SHP77 (cell line): Measurements from ENCODE around the gene RHOH.
"Not testable (repeated sequence)": the region's sequence is repeated elsewhere in the genome, so short reads cannot be mapped to it uniquely, and the experiment has no call there.

Experiments
- DNase-seq, 2 experiments: peaks; one replicate each; lab custom pipeline; 2025; lab: John Stamatoyannopoulos, UW

RHOH gene

DNA sequence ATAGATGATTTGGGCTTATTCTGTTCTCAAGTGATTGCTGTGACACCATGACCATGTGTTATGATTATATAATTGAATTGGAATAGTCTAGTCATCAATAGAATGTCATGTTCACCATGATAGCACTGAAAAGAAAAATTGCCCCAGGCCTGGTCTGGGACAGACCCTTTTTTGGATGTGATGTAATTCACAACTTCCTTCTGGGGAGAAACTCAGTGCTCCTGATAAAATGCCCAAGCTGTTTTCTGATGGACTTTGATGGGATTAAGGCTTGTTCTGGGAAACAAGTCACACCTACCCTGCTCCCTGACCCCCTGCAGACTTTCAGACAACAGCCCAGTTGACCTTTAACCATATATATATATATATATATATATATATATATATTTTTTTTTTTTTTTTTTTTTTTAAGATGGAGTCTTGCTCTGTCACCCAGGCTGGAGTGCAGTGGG lies 65.3 kb downstream of the RHOH start:
- DNase-seq = no peak

DNA sequence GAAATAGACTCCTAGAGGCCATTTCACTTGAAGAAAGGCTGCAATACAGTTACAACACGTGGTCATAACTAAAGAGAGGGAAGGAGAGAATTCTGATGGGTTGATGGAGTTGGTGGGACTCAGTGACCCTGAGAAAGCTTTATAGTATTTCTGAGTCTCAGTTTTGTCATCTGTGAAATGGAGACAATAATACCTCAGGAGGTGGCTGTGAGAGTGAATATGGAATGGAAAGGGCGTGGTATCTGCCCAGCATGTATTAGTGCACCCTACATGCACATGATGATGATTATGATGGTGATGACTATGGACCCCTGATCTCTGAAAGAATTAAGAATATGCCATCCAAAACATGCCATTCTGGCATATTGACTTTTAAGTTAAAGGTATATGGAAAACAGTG lies 66.0 kb downstream of the RHOH start:
- DNase-seq = no peak

DNA sequence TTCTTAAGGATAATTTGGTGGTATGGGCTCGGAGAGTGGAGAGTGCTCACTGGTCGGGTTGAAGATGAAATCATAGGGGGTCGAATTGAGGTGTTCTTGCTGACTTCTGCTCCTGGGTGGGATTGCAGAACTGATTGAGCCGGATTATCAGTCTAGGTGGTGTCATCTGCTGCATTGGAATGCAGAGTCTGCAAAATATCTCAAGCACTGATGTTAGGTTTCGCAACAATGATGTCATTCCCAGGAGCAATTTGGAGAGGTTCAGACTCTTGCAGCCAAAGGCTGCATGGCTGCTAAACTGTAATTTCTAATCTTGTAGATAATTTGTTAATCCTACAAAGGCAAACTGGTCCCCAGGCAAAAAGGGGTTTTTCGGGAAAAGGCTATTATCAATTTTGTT lies 67.7 kb downstream of the RHOH start:
- DNase-seq = no peak

DNA sequence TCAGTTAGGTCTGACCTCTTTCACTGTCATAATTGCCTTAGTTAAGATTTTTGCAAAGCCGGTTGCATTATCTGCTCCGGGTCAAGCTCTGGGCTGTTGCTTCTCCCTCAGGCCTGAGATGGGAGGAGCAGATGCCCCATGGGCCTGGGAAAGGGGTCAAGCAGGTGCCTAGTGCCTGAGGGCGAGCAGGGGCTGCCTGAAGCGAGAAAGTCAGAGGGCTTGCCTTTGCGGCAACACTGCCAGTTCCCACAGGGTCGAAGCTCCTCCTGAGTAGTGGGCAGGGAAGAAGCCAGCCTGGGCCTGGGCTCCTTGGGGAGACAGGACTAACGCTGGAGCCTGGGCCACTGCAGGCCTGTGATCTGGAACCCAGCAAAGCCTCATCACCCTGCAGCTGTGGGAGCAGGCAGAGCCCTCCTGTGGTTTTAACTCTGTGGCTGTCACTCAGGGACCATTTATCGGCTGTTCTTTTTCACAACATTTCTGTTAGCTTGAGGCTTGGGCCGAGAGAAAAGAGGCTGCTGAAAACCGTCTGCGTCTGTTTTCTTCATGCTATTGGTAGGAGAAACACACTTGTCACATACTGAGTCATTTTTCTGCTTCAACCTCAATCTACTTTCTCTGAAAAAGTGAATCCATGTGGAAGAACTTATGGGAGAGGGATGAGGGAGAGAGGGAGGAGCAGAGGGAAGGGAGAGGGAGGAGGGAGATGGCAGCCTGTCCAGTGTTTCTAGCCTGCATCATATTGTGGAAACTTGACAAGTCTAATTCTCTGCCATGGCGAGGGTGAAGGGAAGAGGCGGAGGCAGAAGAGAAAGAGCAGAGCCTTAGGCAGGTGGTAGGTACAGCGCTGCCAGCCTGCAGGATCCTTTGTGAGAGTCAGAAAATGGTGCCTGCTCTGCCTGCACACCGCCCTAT lies 68.4 kb downstream of the RHOH start:
- peak; percentile 16 to 32 for DNase-seq

DNA sequence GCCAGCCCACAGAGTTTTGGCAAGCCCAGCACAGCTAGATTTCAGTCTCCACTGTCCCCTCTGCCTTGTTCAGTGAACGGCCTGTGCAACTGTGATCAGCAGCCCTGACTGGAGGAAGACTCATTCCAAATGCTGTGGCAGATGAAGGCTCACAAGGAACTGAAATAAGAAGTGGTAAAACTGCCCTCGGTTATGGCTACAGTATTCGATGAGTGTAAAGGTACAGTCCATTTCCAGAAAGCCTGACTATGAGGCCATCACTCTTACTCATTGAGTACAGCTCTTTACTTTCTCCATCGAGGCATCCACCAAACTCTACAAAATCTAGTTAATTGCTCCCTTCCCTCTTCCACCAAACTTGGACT lies 69.1 kb downstream of the RHOH start:
- no peak for DNase-seq

DNA sequence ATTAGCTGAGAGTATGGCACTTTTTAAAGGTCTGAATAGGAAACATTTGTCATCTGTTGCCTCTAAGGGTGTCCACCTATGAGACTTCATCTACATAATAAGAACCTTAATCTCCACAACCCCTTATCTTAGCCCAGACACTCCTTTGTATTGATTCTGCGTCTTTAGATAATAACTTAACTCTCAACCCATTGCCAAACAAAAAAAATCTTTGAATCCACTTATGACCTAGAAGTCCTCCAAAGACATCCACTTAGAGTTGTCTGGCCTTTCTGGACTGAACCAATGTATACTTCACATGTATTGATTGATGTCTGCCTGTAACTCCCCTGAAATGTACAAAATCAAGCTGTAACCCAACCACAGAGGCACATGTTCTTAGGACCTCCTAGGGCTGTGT lies 72.3 kb downstream of the RHOH start:
- DNase-seq = no peak

DNA sequence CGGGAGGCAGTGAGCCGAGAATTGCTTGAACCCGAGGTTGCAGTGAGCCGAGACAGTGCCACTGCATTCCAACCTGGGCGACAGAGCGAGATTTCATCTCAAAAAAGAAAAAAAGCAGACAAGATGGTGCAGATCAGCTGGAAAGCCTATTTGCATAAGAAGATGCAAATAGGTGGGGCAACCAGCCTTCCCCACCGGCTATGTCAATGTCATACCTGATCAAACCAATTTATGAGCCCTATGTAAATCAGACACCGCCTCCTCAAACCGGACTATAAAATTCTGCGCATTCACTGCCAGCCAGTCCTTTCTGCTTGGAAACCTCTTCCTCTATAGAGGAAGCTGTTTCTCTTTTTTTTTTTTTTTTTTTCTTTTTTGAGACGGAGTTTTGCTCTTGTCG lies 73.8 kb downstream of the RHOH start:
- no peak for DNase-seq

DNA sequence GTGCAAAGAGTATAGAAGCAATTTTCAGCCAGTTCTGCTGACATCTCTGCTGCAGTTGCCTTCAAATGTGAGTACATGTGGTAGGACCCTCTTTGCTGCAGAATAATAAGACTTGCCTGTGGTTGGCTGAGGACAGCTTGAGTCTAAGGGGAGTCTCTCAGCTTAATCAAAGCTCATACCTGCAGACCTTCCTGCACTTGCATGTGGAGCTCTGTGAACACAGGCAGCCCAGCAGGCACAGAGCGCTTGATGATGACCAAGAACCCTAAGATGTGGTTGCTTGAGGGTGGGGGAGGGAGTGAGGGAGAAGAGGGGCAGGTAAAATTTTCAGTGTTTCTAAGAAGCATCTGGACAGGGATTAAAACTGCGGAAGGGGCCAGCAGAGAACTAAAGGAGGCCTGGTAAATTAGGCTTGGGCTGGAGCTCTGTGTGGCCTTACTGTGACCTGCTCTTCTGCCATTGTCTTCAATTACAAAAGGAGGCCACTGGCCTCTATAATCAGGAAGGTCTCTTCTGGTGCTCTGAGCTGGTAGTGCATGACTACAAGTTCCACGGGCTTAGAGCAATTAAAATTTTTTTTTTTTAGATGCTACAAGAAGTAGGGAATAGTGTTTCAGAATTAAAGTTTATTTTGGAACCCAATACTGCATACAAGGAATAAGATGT lies 78.4 kb downstream of the RHOH start:
- no peak for DNase-seq

DNA sequence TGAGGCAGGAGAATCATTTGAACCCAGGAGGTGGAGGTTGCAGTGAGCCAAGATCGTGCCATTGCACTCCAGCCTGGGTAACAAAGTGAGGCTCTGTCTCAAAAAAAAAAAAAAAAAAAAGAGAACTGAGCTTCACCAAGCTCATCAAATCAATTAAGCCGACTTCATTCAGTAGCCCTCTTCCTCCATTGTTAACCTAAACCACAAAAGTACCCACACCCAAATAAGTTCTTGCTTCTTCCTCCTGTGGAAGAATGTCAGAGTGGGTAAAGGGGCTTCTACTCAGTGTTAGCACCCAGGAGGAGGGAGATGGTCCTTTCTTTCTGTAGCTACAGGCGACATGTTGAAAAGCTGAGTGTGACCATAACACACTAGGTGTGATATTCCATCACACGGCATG lies 79.7 kb downstream of the RHOH start:
- DNase-seq = no peak

DNA sequence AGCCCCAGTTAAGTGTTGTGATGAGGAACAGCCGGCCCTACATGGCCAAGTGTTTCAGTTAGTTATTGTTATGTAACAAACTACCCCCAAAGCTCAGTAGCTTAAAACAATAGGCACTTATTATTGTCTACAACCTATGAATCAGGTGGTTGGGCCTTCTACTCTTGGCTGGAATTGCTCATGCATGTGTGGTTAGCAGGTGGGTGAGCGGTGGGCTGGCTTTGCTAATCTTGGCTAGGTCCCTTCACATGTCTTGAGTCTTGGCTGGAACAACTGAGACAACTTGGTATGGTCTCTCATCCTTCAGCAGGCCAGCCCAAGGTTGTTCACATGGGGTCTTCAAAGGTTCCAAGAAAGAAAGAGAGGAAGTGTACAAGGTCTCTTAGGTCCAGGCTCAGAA lies 83.8 kb downstream of the RHOH start:
- DNase-seq = no peak

DNA sequence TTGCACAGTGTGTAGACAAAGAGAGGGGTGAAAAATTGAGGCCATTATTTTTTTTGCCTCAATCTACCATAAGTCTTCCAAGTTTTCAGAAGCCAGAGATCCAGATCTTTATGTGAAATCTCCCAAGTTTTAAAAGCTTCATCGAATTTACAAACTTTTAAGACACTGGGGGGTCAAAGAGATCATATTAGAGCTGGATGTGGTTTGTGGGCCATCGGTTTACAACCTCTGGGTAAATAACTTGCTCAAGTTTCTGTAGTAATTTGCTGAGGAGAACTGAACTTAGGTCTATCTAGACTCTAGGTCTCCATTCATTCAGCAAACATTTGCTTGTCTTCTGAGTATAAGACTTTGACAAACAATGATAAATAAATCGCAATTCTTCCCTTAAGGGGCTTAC lies 84.3 kb downstream of the RHOH start:
- DNase-seq = no peak

DNA sequence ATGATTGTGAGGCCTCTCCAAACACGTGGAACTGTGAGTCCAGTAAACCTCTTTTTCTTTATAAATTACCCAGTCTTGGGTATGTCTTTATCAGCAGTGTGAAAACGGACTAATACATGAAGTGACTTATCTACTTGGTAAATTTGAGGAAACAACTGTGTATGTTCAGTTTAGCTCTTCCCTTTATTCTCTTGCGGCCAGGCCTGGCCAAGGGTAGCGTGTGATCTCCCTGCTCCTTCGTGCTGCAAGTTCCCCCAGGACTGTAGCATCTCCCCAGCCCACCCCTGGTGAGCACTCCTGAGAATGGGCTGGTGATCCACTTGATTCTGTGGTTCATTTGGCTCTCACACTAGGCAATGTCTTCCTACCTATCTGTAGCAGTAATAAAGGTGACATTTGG lies 85.1 kb downstream of the RHOH start:
- no peak for DNase-seq

DNA sequence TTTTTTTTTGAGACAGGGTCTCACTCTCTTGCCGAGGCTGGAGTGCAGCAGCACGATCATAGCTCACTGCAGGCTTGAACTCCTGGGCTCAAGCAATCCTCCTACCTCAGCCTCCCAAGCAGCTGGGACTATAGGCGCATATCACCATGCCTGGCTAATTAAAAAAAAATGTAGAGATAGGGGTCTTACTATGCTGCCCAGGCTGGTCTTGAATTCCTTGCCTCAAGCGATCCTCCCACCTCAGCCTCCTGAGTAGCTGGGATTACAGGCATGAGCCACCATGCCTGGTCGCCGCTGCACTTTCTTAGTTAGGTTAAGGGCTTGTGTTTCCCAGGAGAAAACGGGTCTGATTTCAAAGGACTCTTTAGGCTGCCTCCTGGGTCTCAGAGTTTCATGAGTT lies 86.0 kb downstream of the RHOH start:
- not testable (repeated sequence) for DNase-seq

DNA sequence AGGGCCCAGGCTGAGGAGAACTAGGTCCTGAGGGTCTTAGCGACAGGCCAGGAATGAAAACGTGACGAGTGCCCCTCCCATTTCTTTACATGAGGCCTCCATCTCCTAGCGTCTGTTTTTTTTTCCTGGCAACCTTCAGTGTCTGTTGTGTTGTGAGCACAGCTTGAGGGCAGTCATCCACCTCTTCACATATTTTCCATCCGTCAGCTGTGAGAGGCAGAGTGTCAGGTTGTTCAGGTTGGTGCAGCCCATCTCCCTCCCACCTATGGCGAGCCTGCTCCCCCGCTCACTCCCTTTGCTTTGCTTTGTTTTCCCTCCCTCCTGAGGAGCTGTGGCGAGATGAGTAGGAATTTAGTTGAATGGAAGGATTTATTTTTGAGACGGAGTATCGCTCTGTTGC lies 86.6 kb downstream of the RHOH start:
- DNase-seq = no peak

DNA sequence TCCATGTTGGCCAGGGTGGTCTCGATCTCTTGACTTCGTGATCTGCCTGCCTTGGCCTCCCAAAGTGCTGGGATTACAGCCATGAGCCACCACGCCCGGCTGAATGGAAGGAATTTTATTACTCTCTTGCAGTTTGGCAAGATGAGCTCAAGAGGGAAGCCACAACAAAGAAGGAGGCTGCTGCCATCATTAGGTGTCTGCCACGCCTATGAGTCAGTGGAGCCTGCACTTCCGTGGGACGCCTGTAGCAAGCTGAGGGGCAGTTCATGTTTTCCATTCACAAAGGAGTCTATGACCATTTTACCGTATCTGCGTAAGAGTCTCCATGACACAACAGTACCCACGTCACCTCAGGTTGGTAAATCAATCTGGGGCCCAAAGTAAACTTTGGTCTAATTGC lies 87.1 kb downstream of the RHOH start:
- no peak for DNase-seq

DNA sequence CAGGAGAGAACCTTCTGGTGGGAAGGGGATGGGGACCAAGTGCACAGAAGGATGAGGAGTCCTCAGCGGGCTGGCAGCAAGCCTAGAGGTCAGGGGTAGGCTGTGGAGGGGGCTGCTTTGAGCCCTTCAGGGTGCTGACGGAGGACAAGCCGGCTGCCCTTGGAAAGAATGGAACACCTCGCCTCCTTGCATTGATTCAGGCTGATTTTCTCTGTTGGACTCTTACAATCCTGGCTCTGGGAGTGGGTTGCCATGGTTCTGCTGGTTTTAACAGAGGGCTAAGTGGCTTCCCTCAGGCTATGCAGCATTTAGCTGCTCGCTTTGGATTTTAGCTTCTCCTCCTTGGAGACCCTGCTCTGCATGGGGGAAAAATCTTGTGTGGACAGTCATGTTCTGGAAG lies 88.9 kb downstream of the RHOH start:
- DNase-seq = no peak

DNA sequence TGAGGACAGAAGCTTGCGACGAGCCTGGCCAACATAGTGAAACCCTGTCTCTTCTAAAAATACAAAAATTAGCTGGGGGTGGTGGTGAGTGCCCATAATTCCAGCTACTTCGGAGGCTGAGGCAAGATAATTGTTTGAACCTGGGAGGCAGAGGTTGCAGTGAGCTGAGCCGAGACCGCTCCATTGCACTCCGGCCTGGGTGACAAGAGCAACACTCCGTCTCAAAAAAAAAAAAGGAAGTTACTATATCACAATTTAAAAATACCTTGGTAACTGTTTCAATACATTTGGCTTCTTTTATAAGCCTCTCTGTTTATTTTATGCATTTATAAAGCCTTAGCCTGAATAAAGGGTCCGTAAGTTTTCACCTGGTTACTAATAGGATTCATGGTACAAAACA lies 91.7 kb downstream of the RHOH start:
- DNase-seq = no peak

DNA sequence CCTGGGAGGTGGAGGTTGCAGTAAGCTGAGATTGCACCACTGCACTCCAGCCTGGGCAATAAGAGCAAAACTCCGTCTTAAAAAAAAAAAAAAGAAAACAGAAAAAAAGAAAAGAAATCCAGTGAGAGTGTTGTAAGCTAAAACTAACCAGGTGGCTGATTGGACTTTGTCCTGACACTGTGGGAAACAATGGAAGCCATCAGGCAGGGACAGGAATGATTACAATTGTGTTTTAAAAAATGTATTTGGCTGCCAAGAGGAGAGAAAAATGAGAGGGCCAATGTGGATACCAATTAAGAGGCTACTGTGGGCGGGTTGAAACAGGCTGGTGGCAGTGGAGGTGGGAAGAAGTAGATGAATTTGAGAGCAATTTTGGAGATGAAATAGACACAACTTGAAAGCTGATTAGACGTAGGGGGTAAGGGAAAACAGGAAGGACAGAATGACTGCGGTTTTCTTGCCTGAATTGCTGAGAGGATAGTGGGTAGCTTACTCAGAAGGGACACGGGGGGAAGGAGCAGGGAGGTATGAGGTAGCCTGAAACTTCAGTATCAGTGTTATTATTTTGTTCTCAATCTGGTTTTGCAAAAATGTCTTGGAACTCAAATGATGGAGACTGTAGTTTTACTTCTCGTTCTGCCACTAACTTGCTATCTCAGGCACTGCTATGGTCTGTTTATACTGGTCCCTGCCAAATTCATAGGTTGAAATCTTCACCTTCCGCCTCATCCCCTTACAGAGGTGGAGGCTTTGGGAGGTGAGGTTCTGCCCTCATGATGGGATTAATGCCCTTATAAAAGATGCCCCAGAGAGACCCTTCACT lies 92.7 kb downstream of the RHOH start:
- no peak for DNase-seq

DNA sequence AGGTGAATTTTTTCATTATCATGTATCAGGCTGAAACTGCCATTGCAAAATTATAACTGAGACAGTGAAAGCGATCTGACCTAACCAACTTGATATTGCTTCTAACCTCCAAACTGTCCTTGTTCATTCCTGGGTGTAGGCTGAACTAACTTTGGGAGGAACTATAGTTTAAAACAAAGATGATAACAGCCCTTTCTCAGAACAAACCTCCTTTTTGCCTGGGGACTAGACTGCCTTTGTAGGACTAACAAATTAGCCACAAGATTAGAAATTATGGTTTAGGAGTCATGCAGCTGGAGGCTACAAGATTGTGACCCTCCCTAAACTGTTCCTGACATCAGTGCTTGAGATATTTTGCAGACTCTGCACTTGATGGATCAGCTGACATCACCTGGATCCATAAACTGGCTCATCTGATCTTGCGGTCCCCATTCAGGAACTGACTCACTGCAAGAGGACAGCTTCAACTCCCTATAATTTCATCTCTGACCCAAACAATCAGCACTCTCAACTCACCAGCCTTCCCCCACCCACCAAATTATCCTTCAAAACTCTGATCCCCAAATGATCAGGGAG lies 93.9 kb downstream of the RHOH start:
- not testable (repeated sequence) for DNase-seq

DNA sequence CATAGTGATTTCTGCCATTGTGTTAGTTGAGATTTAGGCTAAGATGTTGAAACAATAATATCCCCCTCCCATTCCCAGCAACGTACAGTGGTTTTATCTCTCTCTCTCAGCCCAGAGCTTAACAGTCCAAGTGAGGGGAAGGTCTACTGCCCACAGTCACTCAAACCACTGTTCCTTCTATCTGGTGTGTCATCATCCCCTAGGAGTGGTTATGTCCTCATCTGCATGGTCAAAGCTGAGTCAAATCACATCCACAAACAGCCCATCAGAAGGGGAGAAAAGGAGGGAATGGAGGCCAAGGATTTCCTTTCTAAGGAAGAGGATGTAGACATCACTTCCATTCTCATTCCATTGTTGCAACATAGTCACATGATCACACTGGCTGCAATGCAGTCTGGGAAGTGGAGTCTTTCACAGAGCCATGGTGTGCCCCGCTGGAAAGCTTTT lies 95.5 kb downstream of the RHOH start:
- no peak for DNase-seq

DNA sequence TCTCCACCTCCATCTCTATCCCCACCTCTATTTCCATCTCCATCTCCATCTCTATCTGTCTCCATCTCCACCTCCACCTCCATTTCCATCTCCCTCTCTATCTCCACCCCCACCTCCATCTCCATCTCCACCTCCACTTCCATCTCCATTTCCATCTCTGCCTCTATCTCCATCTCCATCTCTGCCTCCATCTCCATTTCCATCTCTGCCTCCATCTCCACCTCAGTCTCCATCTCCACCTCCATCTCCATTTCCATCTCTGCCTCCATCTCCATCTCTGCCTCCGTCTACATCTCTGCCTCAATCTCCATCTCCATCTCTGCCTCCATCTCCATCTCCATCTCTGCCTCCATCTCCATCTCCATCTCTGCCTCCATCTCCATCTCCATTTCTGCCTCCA lies 97.5 kb downstream of the RHOH start:
- no peak for DNase-seq

DNA sequence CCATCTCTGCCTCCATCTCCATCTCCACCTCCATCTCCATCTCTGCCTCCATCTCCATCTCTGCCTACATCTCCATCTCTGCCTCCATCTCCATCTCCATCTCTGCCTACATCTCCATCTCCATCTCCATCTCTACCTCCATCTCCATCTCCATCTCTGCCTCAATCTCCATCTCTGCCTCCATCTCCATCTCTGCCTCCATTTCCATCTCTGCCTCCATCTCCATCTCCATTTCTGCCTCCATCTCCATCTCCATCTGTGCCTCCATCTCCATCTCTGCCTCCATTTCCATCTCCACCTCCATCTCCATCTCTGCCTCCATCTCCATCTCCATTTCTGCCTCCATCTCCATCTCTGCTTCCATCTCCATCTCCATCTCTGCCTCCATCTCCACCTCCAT lies 98.2 kb downstream of the RHOH start:
- DNase-seq = not testable (repeated sequence)
